Keratinocyte (primary cell): ENCODE results near the gene CLEC2B. TPM values are rescaled to one million over a fixed set of nuclear protein-coding genes. Genes with fewer than 3 reads are reported as not detected.

Experiments
- DNase-seq: peaks from one replicate; pipeline ENCODE4 v3.0.0-alpha.2; 2011; ENCODE audit warnings: low read depth, missing footprints, low spot score
- FAIRE-seq: peaks from 2 replicates; lab custom pipeline; 2011; peaks lifted over from hg19 to GRCh38; lab: Jason Lieb, UNC
- H2AFZ ChIP-seq: 2 replicates; pipeline ENCODE4 v1.6.0; 2012; ENCODE audit warnings: low read length, control low read depth, inconsistent platforms; ENCODE audit not compliant: control insufficient read depth
- H3K27ac ChIP-seq: 2 replicates; pipeline ENCODE4 v1.5.1; 2011; ENCODE audit warnings: low read length; ENCODE audit not compliant: control insufficient read depth, insufficient read depth
- H3K27me3 ChIP-seq: 3 replicates; pipeline ENCODE4 v1.6.0; 2011; ENCODE audit warnings: low read length; ENCODE audit not compliant: control insufficient read depth, insufficient read depth; ENCODE audit errors: extremely low read depth
- H3K36me3 ChIP-seq, 2 experiments: 2 replicates in 1 of 2; 3 replicates in 1 of 2; pipeline ENCODE4 v1.5.1; 2011; ENCODE audit warnings: low read length in 2 of 2, mild to moderate bottlenecking in 1 of 2; ENCODE audit not compliant: control insufficient read depth in 2 of 2, insufficient read depth in 2 of 2; ENCODE audit errors: extremely low read depth in 1 of 2
- H3K4me1 ChIP-seq: 3 replicates; pipeline ENCODE4 v1.5.1; 2011; ENCODE audit warnings: low read length; ENCODE audit not compliant: control insufficient read depth, insufficient read depth; ENCODE audit errors: extremely low read depth
- H3K4me2 ChIP-seq: 3 replicates; pipeline ENCODE4 v1.6.0; 2011; ENCODE audit warnings: low read depth, low read length; ENCODE audit not compliant: control insufficient read depth, insufficient read depth; ENCODE audit errors: extremely low read depth
- H3K4me3 ChIP-seq, 3 experiments: fragments of 200-600 bp in 1 of 3; sonication (generic) in 1 of 3; 2 replicates in 2 of 3; 3 replicates in 1 of 3; pipeline ENCODE4 v1.5.1; 2011 to 2016; ENCODE audit warnings: low read length in 3 of 3, mild to moderate bottlenecking in 3 of 3, control low read depth in 2 of 3, inconsistent platforms in 1 of 3, low read depth in 1 of 3, mixed read lengths in 1 of 3, mixed run types in 1 of 3, moderate library complexity in 1 of 3; ENCODE audit not compliant: control insufficient read depth in 2 of 3, insufficient read depth in 2 of 3; ENCODE audit errors: extremely low read depth in 1 of 3
- H3K79me2 ChIP-seq: 2 replicates; pipeline ENCODE4 v1.6.0; 2012; ENCODE audit warnings: low read length; ENCODE audit not compliant: control insufficient read depth, insufficient read depth
- H3K9ac ChIP-seq: 3 replicates; pipeline ENCODE4 v1.6.0; 2011; ENCODE audit warnings: low read length; ENCODE audit not compliant: control insufficient read depth, insufficient read depth; ENCODE audit errors: extremely low read depth
- H3K9me1 ChIP-seq: 3 replicates; pipeline ENCODE4 v1.6.0; 2011; ENCODE audit warnings: low read length; ENCODE audit not compliant: control insufficient read depth, insufficient read depth; ENCODE audit errors: extremely low read depth
- H3K9me3 ChIP-seq: 2 replicates; pipeline ENCODE4 v1.5.1; 2012; ENCODE audit warnings: low read depth, low read length; ENCODE audit not compliant: control insufficient read depth
- H4K20me1 ChIP-seq: 3 replicates; pipeline ENCODE4 v1.6.0; 2011; ENCODE audit warnings: low read length; ENCODE audit not compliant: control insufficient read depth, insufficient read depth; ENCODE audit errors: extremely low read depth
- EZH2 ChIP-seq: IDR thresholded peaks from one replicate; pipeline ENCODE4 v1.6.1; 2012; ENCODE audit warnings: inconsistent platforms, mild to moderate bottlenecking, low read length, moderate library complexity
- dilution Hi-C: fragments of 300-500 bp; cut with MboI; formaldehyde crosslinking; loops from one replicate; pipeline ENCODE4 v1.7.0; 2020; ENCODE audit warnings: low sequenced_read_pairs; ENCODE audit not compliant: extremely low pct_ligation_motif_present
- polyA plus RNA-seq, 5 experiments: library from polyadenylated mRNA; depleted of rRNA in 3 of 5; stranded (reverse) in 3 of 5; stranded (forward) in 1 of 5; unstranded in 1 of 5; fragments of >200 nt; gene quantifications; 1 replicate in 1 of 5; 2 replicates in 3 of 5; 3 replicates in 1 of 5; pipeline versions ENCODE4 v1.2.1 to v1.2.3, GENCODE V29; 2011 to 2012; ENCODE audit warnings: missing spikeins in 2 of 5, low read depth in 1 of 5, low replicate concordance in 1 of 5
- TF ChIP-seq, protein P1 (sequence below), 3 experiments: IDR thresholded peaks in 1 of 3; conservative IDR thresholded peaks in 1 of 3; optimal IDR thresholded peaks in 1 of 3; 2 replicates in 2 of 3; 3 replicates in 1 of 3; pipeline versions ENCODE3 to v1.5.1; 2011; ENCODE audit warnings: low read length in 3 of 3, mild to moderate bottlenecking in 3 of 3, moderate library complexity in 2 of 3, control low read depth in 1 of 3, inconsistent platforms in 1 of 3; ENCODE audit not compliant: insufficient read depth in 2 of 3; ENCODE audit errors: extremely low read depth in 1 of 3

Gene CLEC2B
- polyA plus RNA-seq, 1 donor (not counting 4 experiments of a cell fraction or from before 2014, with no cell fraction given), result 31.3 TPM

GRCh38 chr12:9906873-9907272 lies 37.7 kb upstream of the CLEC2B start:
- dilution Hi-C loops, result no loop called here
- Histone ChIP-seq H3K9me3 (peaks cover 17% of the 10 kb centered on the region), H3K27ac (no peak overlapping the region), H3K79me2 (no peaks in the 10 kb centered on the region), H3K9me1 (no peaks in the 10 kb centered on the region), H3K4me3 (no peak overlapping the region), H3K9ac (no peak overlapping the region), H2AFZ (no peak overlapping the region), H3K27me3 (no peaks in the 10 kb centered on the region), H3K36me3 (no peaks in the 10 kb centered on the region), H3K4me1 (no peaks in the 10 kb centered on the region), H4K20me1 (no peaks in the 10 kb centered on the region), H3K4me2 (no peak overlapping the region)
- DNase-seq (no peak), FAIRE-seq (no peak)
- TF ChIP-seq, protein P1, sequence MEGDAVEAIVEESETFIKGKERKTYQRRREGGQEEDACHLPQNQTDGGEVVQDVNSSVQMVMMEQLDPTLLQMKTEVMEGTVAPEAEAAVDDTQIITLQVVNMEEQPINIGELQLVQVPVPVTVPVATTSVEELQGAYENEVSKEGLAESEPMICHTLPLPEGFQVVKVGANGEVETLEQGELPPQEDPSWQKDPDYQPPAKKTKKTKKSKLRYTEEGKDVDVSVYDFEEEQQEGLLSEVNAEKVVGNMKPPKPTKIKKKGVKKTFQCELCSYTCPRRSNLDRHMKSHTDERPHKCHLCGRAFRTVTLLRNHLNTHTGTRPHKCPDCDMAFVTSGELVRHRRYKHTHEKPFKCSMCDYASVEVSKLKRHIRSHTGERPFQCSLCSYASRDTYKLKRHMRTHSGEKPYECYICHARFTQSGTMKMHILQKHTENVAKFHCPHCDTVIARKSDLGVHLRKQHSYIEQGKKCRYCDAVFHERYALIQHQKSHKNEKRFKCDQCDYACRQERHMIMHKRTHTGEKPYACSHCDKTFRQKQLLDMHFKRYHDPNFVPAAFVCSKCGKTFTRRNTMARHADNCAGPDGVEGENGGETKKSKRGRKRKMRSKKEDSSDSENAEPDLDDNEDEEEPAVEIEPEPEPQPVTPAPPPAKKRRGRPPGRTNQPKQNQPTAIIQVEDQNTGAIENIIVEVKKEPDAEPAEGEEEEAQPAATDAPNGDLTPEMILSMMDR (optimal IDR thresholded peaks at IDR 0.05 in 1 of 3, IDR thresholded peaks at IDR 0.05 in 1 of 3, conservative IDR thresholded peaks at IDR 0.05 in 1 of 3; ENCODE audit: extremely low read depth in 1 of 3, insufficient read depth in 2 of 3, low read length in 3 of 3), result no peak
- no peak for TF ChIP-seq EZH2

GRCh38 chr12:9902539-9903228 lies 33.5 kb upstream of the CLEC2B start:
- DNase-seq, result no peak
- no peak overlapping the region for H3K27ac ChIP-seq
- FAIRE-seq, result peak; percentile 61

More at GRCh38 chr12:9902539-9903228, 33.5 kb upstream of the CLEC2B start:
- Histone ChIP-seq H4K20me1 (no peaks in the 10 kb centered on the region), H3K4me1 (peaks cover 4% of the 10 kb centered on the region), H3K4me3 (no peak overlapping the region), H3K27me3 (no peaks in the 10 kb centered on the region), H3K9me1 (no peaks in the 10 kb centered on the region), H3K9ac (no peak overlapping the region), H3K9me3 (peaks cover 8% of the 10 kb centered on the region), H3K36me3 (no peaks in the 10 kb centered on the region), H3K79me2 (no peaks in the 10 kb centered on the region), H3K4me2 (no peak overlapping the region), H2AFZ (peak overlapping the region; percentile 27)
- dilution Hi-C loops, result no loop called here
- TF ChIP-seq EZH2, result no peak
- TF ChIP-seq, protein P1 (optimal IDR thresholded peaks at IDR 0.05 in 1 of 3, IDR thresholded peaks at IDR 0.05 in 1 of 3, conservative IDR thresholded peaks at IDR 0.05 in 1 of 3; ENCODE audit: extremely low read depth in 1 of 3, insufficient read depth in 2 of 3, low read length in 3 of 3), result no peak
